BE2C (cell line): ENCODE results near the gene VOPP1.

Experiments used
- DNase-seq: peaks from one replicate; pipeline ENCODE4 v3.0.0-alpha.2; 2020
- H3K27me3 ChIP-seq: fragments of 250-450 bp; sonication (Bioruptor Pico); 2 replicates; pipeline ENCODE4 v1.5.1; 2020; ENCODE audit warnings: mild to moderate bottlenecking
- H3K36me3 ChIP-seq: fragments of 250-450 bp; sonication (Bioruptor Pico); 2 replicates; pipeline ENCODE4 v1.5.1; 2020; ENCODE audit warnings: mild to moderate bottlenecking
- H3K4me1 ChIP-seq: fragments of 250-450 bp; sonication (Bioruptor Pico); 2 replicates; pipeline ENCODE4 v1.5.1; 2020
- H3K4me3 ChIP-seq: 2 replicates; pipeline ENCODE4 v1.5.1; 2011; ENCODE audit warnings: low read depth, low read length
- H3K9me3 ChIP-seq: fragments of 250-450 bp; sonication (Bioruptor Pico); 2 replicates; pipeline ENCODE4 v1.5.1; 2020
- TF ChIP-seq, protein P1 (sequence below): IDR thresholded peaks from 2 replicates; pipeline ENCODE4 v1.5.1; 2012; ENCODE audit warnings: mild to moderate bottlenecking, low read depth, low read length

The VOPP1 gene

DNA sequence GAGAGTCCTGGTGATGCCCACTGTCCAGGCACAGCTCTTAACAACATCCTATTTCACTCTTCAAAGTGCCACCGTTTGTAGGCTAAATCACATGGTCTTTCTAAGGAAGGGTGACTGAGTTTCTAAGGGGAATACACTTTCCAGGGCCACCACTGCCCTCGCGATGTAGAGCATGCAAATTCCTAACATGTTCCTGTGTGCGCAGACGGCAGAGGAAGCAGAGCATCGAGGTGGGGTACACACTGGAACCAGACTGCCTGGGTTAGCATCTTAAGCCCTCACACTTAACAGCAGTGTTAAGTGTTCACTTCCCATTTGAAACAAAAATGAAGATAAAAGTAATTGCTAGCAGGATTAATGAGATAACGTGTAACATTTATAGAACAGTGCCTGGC, 3.0 kb downstream of the VOPP1 start:
- TF ChIP-seq, protein P1, sequence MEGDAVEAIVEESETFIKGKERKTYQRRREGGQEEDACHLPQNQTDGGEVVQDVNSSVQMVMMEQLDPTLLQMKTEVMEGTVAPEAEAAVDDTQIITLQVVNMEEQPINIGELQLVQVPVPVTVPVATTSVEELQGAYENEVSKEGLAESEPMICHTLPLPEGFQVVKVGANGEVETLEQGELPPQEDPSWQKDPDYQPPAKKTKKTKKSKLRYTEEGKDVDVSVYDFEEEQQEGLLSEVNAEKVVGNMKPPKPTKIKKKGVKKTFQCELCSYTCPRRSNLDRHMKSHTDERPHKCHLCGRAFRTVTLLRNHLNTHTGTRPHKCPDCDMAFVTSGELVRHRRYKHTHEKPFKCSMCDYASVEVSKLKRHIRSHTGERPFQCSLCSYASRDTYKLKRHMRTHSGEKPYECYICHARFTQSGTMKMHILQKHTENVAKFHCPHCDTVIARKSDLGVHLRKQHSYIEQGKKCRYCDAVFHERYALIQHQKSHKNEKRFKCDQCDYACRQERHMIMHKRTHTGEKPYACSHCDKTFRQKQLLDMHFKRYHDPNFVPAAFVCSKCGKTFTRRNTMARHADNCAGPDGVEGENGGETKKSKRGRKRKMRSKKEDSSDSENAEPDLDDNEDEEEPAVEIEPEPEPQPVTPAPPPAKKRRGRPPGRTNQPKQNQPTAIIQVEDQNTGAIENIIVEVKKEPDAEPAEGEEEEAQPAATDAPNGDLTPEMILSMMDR = no peak

DNA sequence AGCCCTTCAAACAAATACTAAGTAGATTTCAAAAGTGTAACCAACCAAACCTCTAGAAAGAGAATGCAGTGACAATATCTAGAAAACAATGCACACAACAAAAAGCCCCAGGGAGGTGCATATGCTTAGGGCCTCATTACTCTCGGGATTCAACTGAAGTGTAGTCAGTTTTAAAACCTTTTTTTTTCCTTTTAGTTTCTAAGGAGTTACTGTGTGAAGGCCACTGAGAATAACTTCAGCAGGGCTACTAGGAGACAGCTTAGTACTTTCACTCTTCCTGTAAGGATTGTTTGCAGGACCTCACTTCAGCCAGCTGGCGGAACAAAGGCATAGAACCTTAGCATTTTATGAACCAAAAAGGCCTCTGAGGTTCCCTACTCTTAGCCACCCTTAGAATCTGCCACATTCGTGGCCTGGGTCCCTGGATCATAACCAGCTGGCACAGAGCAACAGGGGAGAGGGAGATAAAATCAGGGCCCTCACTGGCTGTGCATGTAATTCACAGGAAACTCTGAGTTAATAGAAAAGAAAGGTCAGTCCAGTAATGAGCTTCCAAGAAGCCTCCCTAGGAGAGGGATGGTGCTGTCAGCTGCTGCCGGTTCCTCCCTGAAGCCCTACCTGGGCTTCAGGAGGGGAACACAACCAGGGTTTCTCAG, 3.6 kb downstream of the VOPP1 start:
- H3K27me3 ChIP-seq = no peaks in the 10 kb centered on the region
- H3K36me3 ChIP-seq = no peaks in the 10 kb centered on the region
- peak overlapping the region; percentile 9; the same call in 1 of the 2 replicates for H3K4me3 ChIP-seq
- peaks cover 26% of the 10 kb centered on the region for H3K4me1 ChIP-seq
- peak; percentile 66 for DNase-seq
- H3K9me3 ChIP-seq = no peaks in the 10 kb centered on the region
- TF ChIP-seq, protein P1 = no peak; the same call in 1 of the 2 replicates

More for the DNA sequence above, 3.0 kb downstream of the VOPP1 start:
- Histone ChIP-seq H3K9me3 (no peaks in the 10 kb centered on the region), H3K36me3 (no peaks in the 10 kb centered on the region), H3K4me1 (peaks cover 26% of the 10 kb centered on the region), H3K4me3 (peak overlapping the region; percentile 9; the same call in 1 of the 2 replicates), H3K27me3 (no peaks in the 10 kb centered on the region)
- no peak for DNase-seq

DNA sequence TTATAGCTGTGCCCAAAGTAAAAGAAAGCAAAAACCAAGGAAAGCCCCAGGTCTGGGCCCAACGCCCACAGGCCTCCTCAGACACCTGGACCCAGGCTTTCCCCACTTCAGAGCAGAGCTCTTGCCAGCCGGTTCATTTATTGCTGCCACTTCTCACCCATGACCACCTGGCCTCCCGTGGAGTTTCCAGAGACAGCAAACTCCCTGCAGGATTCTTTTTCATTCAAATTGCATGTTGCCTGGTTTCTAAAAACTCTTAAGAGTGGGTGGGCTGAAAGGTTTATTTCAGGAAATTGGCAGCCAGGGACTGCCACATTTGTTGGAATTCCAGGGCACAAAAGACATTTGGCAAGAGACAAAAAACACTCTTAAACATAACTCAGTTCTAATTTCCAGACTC, 4.7 kb downstream of the VOPP1 start:
- DNase-seq = no peak
- TF ChIP-seq, protein P1 = no peak
- H3K4me3 ChIP-seq = no peak overlapping the region
- H3K27me3 ChIP-seq = no peaks in the 10 kb centered on the region
- peaks cover 22% of the 10 kb centered on the region for H3K4me1 ChIP-seq
- H3K9me3 ChIP-seq = no peaks in the 10 kb centered on the region
- H3K36me3 ChIP-seq = no peaks in the 10 kb centered on the region

DNA sequence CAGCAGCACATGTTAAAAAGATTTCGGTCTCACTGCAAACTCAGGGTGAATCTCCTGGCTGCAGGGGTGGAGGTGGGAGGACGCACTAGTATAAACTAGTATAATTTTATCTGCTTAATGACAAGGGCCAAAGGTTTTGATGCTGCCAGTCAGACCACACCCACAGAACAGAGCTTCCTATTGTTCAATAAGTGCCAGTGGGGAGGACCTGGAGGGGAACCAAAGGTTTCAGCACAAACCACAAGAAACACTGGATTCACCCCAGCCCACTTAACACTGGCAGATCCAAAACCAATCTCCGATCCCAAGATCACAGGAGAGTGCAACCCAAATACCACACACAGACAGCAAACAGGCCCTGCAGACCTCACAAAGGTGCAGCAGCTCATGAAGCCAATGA, 6.6 kb downstream of the VOPP1 start:
- TF ChIP-seq, protein P1 = no peak
- Histone ChIP-seq H3K4me1 (peaks cover 22% of the 10 kb centered on the region), H3K27me3 (no peaks in the 10 kb centered on the region), H3K9me3 (no peaks in the 10 kb centered on the region), H3K4me3 (no peak overlapping the region), H3K36me3 (no peaks in the 10 kb centered on the region)
- DNase-seq = no peak

DNA sequence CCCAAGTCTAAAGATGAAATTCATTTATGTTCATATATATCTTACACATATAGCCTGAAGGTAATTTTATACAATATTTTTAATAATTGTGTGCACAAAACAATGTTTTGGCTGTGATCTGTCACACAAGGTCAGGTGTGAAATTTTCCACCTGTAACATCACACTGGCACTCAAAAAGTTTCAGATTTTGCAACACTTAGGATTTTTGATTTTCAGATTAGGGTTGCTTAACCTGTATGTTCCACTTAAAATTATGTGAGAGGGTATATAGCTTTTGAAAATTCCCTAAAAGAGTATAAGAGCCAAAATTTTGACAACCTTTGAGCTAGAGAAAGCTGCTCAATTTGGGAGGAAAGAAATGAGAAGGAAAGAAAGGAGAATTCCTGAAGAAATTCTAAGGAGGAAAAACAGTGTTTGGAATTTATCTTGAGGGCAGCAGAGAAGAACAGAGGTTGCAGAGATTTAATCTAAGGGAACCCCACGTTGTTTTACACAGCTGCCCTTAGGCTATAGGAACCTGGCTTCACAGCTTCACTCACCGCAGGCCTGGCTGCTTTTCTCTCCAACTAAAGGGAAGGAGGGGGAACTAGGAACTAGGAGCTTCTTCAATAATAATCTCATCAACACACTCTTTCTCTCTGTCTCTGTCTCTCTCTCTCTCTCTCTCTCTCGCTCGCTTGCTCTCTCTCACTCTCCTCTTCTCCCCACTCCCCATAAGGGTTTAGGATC, 8.5 kb downstream of the VOPP1 start:
- Histone ChIP-seq H3K27me3 (no peaks in the 10 kb centered on the region), H3K4me1 (peaks cover 6% of the 10 kb centered on the region; the same call in 1 of the 2 replicates), H3K9me3 (no peaks in the 10 kb centered on the region), H3K36me3 (no peaks in the 10 kb centered on the region), H3K4me3 (no peak overlapping the region)
- no peak for DNase-seq
- TF ChIP-seq, protein P1 = no peak

DNA sequence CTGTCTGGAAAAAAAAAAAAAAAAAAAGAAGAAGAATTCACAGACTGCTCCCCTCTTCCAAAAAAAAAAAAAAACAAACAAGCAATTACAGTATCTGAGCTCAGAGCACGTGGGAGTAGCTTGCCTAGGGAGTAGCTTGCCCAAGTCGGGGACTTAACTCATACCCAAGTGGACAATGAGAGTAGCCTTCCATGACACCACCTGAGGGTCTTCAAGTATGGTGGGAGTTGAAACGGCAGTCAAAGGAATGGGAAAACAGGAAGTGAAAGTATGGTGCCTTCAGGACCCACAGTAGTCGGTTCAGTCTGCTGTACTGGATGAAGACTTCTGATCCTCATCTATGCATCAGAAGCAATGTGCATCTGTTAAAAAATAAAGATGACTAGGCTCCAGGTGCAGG, 10.6 kb downstream of the VOPP1 start:
- no peaks in the 10 kb centered on the region for H3K27me3 ChIP-seq
- H3K4me3 ChIP-seq = no peak overlapping the region
- no peaks in the 10 kb centered on the region; the same call in 1 of the 2 replicates for H3K4me1 ChIP-seq
- no peaks in the 10 kb centered on the region for H3K36me3 ChIP-seq
- no peaks in the 10 kb centered on the region for H3K9me3 ChIP-seq
- TF ChIP-seq, protein P1 = no peak
- no peak for DNase-seq
